ENCODE measurements around the gene CGRRF1.

The CGRRF1 gene, protein sequence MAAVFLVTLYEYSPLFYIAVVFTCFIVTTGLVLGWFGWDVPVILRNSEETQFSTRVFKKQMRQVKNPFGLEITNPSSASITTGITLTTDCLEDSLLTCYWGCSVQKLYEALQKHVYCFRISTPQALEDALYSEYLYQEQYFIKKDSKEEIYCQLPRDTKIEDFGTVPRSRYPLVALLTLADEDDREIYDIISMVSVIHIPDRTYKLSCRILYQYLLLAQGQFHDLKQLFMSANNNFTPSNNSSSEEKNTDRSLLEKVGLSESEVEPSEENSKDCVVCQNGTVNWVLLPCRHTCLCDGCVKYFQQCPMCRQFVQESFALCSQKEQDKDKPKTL

DNA sequence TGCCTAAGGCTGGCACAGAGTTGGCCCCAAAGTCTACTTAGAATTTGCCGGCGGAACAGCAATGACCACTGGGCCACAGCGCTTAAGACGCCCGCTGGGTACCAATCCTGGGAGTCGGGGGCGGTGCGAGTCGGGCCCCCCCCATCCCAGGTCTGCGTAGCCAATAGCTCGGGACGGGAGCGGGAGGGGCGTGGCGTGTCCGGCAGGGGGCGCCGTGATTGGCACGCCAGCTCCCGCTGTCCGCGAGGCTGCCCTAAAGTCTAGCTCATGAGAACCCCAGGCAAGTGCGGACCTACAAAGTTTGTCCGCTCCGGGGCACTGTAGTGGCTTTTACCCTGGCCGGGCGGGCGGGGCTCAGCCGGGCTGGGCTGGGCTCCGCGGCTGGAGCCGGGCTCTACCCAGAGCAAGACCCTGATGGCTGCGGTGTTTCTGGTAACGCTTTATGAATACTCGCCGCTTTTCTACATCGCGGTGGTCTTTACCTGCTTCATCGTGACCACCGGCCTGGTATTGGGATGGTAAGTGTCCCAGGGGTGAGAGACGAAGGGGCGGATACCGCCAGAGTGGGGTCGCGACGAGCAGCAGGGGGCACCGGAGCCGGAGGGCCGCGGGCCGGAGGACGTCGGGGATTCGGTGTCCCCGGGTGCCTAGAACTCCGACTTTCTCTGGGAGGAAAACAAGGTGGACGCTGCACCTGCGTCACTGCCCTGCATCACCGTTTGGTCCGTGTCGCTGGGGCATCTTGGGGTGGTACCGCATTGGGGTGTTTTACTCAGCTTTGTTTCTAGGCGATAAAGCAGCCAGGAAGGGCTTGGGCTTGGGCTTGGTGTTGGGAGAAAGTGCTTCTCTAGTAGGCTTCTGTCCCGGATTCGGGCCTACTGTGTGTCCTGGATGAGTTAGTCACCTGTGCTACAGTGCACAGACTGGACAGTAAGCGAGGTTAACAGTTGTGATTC lies at the start of gene CGRRF1:
TSS of gene CGRRF1 (plus strand) at position 361 of the 956 bp plus-strand sequence. CDS start at position 415, 54 bp downstream.
- peak within 1 kb of the TSS; percentile 97 for H3K4me3 Mint-ChIP-seq
- H3K9me3 Mint-ChIP-seq: no peaks in the 10 kb centered on the region
- H3K36me3 Mint-ChIP-seq: peaks cover 5% of the 10 kb centered on the region
- H3K27ac Mint-ChIP-seq: peak within 1 kb of the TSS; percentile 91
- peaks cover 54% of the 10 kb centered on the region for H3K4me1 Mint-ChIP-seq
- no peaks in the 10 kb centered on the region for H3K27me3 Mint-ChIP-seq

DNA sequence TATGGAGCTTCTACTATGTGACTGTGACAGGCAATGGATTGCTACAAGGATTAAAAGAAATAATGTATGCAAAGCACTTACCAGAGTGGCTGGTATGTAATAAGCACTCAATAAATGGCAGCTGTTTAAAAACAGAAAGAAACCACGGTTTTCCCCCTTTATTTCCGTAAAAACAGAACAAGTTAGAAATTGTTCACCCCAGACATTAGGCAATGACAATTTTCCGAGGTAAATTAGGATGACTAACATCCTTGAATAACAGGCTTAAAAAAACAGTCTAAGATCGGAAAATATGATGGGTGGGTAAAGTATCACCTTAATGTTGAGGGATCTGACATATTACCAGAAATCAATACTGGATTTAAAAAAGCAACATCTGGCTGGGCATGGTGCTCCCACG lies 47.7 kb upstream of the CGRRF1 start:
- no peak overlapping the region for H3K4me3 Mint-ChIP-seq
- no peaks in the 10 kb centered on the region for H3K27me3 Mint-ChIP-seq
- no peaks in the 10 kb centered on the region for H3K4me1 Mint-ChIP-seq
- H3K36me3 Mint-ChIP-seq: peaks cover 13% of the 10 kb centered on the region
- H3K27ac Mint-ChIP-seq: peak overlapping the region; percentile 2
- H3K9me3 Mint-ChIP-seq: peaks cover under 1% of the 10 kb centered on the region

DNA sequence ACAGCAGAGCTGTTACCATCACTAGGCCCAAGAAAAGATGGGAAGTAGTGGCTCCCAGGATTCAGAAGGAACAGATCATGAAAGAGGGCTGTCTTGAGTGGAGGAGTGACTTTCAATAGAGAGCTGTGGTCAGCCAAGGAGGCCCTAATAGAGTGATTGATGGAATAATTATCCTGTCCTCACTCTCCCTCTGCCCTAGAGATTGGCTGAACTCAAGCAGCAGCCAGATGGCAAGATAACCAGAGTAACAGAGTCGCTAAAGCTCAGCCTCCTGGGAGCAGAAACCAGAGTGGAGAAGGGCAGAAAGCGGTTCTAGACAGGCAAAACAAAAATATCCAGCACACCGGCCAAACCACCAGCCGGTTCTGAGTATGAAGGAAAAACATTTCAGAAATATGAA lies 44.1 kb upstream of the CGRRF1 start:
- H3K27me3 Mint-ChIP-seq: no peaks in the 10 kb centered on the region
- H3K4me1 Mint-ChIP-seq: no peaks in the 10 kb centered on the region
- no peak overlapping the region for H3K4me3 Mint-ChIP-seq
- peaks cover 26% of the 10 kb centered on the region for H3K36me3 Mint-ChIP-seq
- H3K27ac Mint-ChIP-seq: no peak overlapping the region
- peaks cover 10% of the 10 kb centered on the region for H3K9me3 Mint-ChIP-seq

GRCh38 chr14:54467280-54467679 lies 42.4 kb upstream of the CGRRF1 start:
- no peak overlapping the region for H3K27ac Mint-ChIP-seq
- H3K27me3 Mint-ChIP-seq: no peaks in the 10 kb centered on the region
- no peaks in the 10 kb centered on the region for H3K4me1 Mint-ChIP-seq
- H3K4me3 Mint-ChIP-seq: no peak overlapping the region
- H3K36me3 Mint-ChIP-seq: peaks cover 26% of the 10 kb centered on the region
- H3K9me3 Mint-ChIP-seq: peaks cover 10% of the 10 kb centered on the region

GRCh38 chr14:54470701-54471100 lies 39.0 kb upstream of the CGRRF1 start:
- no peaks in the 10 kb centered on the region for H3K4me1 Mint-ChIP-seq
- no peaks in the 10 kb centered on the region for H3K27me3 Mint-ChIP-seq
- peaks cover 27% of the 10 kb centered on the region for H3K36me3 Mint-ChIP-seq
- no peak overlapping the region for H3K27ac Mint-ChIP-seq
- H3K9me3 Mint-ChIP-seq: peaks cover 10% of the 10 kb centered on the region
- no peak overlapping the region for H3K4me3 Mint-ChIP-seq

DNA sequence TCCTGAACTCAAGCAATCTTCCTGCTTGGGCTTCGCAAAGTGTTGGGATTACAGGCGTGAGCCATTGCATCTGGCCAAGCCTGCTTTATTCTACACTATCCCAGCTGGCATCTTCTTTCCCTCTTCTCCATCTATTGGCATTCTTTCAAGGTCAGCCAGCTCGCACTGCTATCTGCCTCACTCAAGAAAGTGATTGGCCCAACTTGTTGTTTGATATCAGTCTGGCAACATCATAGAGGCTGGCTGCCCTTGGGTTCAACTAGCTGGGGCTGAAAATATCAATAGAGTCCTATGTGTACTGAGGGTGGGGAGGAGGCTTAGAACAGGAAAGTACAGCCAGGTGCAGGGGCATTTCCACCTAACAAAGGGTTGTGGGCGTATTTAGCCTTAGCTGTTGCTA lies 38.1 kb upstream of the CGRRF1 start:
- Mint-ChIP-seq H3K4me1 (peaks cover 5% of the 10 kb centered on the region), H3K4me3 (no peak overlapping the region), H3K9me3 (peaks cover 10% of the 10 kb centered on the region), H3K36me3 (peaks cover 30% of the 10 kb centered on the region), H3K27ac (no peak overlapping the region), H3K27me3 (no peaks in the 10 kb centered on the region)

- Mint-ChIP-seq H3K27ac (no peak overlapping the region), H3K4me3 (no peak overlapping the region), H3K4me1 (peaks cover 6% of the 10 kb centered on the region), H3K27me3 (no peaks in the 10 kb centered on the region), H3K9me3 (peaks cover 7% of the 10 kb centered on the region), H3K36me3 (peaks cover 24% of the 10 kb centered on the region)
Observed at GRCh38 chr14:54472315-54472714, 37.4 kb upstream of the CGRRF1 start.

DNA sequence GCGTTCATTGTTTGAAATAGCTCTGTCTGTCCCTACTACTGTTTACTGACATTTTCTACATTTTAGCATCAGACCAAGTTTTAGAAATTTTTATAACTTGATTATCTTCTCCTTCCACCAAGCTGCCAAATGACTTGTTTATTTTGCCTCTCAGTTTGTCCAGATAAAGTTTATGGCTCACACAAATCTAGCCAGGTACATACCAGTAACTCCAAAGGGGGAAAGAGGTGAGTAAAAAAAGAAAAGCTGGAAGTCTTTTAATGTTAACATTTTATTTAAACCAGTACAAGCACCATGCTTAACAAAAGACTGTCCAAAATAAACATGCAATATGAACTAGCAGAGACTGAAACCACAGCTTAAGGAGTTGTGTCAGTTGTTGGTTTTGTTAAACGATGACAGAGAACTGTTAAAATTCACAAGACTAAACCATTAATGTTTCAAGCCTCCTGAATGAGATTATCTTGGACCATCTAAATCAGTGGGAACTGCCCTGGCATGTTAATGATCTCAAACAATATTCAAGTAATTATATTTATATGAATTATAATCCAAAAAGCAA lies 35.4 kb upstream of the CGRRF1 start:
- Mint-ChIP-seq H3K27me3 (no peaks in the 10 kb centered on the region), H3K4me1 (peaks cover 6% of the 10 kb centered on the region), H3K9me3 (no peaks in the 10 kb centered on the region), H3K4me3 (no peak overlapping the region), H3K36me3 (peaks cover 19% of the 10 kb centered on the region), H3K27ac (no peak overlapping the region)

DNA sequence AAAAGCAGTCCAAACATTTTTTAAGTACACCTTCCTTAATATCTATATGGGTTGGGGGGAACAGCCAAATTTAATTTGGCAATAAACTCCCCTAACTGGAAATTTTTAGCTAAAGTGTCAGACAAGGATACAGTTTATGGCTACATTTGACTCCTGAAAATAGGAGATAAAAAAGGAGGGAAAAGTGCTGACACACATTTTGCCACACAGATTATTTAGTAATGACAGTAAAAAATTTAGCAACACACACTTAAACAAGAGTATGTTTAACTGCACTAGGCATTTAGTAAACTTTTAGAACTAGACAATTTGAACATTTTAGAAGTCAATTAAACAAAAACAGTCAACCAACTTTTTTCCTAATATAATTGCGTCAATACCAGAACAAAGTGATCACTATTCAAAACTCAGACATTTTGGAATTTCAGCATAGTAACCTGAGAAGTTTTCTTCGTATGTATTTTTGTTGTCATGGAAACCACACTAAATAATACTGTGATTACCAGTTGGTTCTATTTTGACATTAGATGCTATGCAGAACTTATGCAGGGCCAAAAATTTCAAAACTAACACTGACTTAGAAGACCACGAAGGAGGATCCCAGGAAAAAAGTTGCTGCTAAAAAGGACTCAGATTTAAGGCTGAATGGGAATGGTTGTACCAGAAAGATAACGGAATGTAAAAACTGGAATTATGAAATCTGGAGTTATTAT lies 34.4 kb upstream of the CGRRF1 start:
- Mint-ChIP-seq H3K27me3 (no peaks in the 10 kb centered on the region), H3K9me3 (no peaks in the 10 kb centered on the region), H3K36me3 (peaks cover 18% of the 10 kb centered on the region), H3K4me3 (no peak overlapping the region), H3K27ac (peak overlapping the region; percentile 59), H3K4me1 (peaks cover 6% of the 10 kb centered on the region)

- no peaks in the 10 kb centered on the region for H3K27me3 Mint-ChIP-seq
- no peak overlapping the region for H3K4me3 Mint-ChIP-seq
- H3K4me1 Mint-ChIP-seq: peaks cover 6% of the 10 kb centered on the region
- H3K27ac Mint-ChIP-seq: peak overlapping the region; percentile 59
- no peaks in the 10 kb centered on the region for H3K9me3 Mint-ChIP-seq
- peaks cover 16% of the 10 kb centered on the region for H3K36me3 Mint-ChIP-seq
Observed at GRCh38 chr14:54475911-54476310, 33.8 kb upstream of the CGRRF1 start.

- no peak overlapping the region for H3K4me3 Mint-ChIP-seq
- H3K9me3 Mint-ChIP-seq: no peaks in the 10 kb centered on the region
- no peak overlapping the region for H3K27ac Mint-ChIP-seq
- H3K4me1 Mint-ChIP-seq: peaks cover 22% of the 10 kb centered on the region
- no peaks in the 10 kb centered on the region for H3K27me3 Mint-ChIP-seq
- peaks cover 19% of the 10 kb centered on the region for H3K36me3 Mint-ChIP-seq
Observed at GRCh38 chr14:54478636-54479215, 31.0 kb upstream of the CGRRF1 start.

DNA sequence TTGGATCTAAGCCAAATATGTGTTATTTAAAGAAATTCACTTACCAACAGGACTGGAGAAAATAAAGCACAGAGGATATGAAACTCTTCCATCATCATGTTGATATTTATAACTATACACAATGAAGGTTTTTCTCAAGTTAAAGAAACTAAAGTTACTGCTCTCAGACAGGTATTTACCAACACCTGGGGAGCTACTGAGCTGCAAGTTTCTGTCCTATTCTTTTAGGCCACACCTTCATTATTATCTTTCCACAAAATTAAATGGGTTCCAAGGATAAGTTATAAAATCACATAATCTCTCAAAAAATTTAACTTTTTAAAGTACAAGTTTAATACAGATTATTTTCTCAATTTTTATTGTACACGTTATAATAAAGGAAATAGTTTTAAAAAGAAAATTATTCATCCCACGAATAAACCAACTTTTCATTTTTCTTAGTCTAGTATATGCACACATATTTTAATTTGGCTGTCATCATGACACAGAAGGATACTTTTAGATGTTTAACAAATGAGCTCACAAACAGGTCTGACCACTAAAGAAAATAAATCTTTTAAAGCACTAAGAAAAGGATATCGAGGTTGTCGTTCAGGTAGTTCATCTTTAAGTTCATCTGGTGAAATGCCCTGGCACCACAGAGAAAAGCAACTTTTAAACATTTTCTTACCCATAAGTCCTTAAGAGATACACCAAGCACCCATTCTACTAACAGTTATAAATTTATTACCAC lies 28.7 kb upstream of the CGRRF1 start:
- no peak overlapping the region for H3K4me3 Mint-ChIP-seq
- no peaks in the 10 kb centered on the region for H3K27me3 Mint-ChIP-seq
- H3K36me3 Mint-ChIP-seq: peaks cover 16% of the 10 kb centered on the region
- no peaks in the 10 kb centered on the region for H3K9me3 Mint-ChIP-seq
- peaks cover 45% of the 10 kb centered on the region for H3K4me1 Mint-ChIP-seq
- no peak overlapping the region for H3K27ac Mint-ChIP-seq

DNA sequence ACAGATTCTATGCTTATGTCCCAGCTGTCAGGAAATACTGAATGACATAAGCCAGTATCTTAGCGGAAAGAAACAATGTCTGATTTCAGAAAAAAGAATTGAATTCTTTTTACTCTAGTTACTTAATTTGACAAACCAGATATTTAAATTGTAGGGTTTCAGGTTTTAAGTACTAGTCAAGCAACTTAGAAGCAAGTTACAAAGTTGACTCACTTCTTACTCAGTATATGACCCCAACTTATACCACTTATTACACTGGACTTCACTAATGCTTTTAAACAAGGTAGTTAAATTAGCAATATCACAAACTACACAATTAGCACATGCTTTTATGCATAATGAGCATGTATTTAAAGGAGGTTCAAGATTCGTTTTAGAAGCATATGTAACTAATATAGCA lies 28.0 kb upstream of the CGRRF1 start:
- Mint-ChIP-seq H3K36me3 (peaks cover 17% of the 10 kb centered on the region), H3K27me3 (no peaks in the 10 kb centered on the region), H3K4me1 (peaks cover 47% of the 10 kb centered on the region), H3K9me3 (no peaks in the 10 kb centered on the region), H3K27ac (no peak overlapping the region), H3K4me3 (no peak overlapping the region)

- H3K4me1 Mint-ChIP-seq: peaks cover 60% of the 10 kb centered on the region
- H3K9me3 Mint-ChIP-seq: no peaks in the 10 kb centered on the region
- H3K4me3 Mint-ChIP-seq: no peak overlapping the region
- peak overlapping the region; percentile 44 for H3K27ac Mint-ChIP-seq
- H3K36me3 Mint-ChIP-seq: peaks cover 16% of the 10 kb centered on the region
- no peaks in the 10 kb centered on the region for H3K27me3 Mint-ChIP-seq
Observed at GRCh38 chr14:54483073-54483745, 26.5 kb upstream of the CGRRF1 start.
